GM12878 (cell line): ENCODE data around the gene AGER. TPM values are rescaled to one million over a fixed set of nuclear protein-coding genes. Genes with fewer than 3 reads are reported as not detected.

Experiments
- ATF7 ChIP-seq: fragments of 450-650 bp; IDR thresholded peaks from 2 replicates; pipeline ENCODE4 v1.6.1; 2016; ENCODE audit warnings: low read depth, mild to moderate bottlenecking
- BHLHE40 ChIP-seq, 2 experiments: fragments of 450-650 bp in 1 of 2; IDR thresholded peaks; 2 replicates each; pipeline ENCODE4 v1.6.1; 2011 to 2017; ENCODE audit warnings: low read depth in 2 of 2, borderline replicate concordance in 1 of 2, improper control_type of control experiment in 1 of 2, low read length in 1 of 2, mild to moderate bottlenecking in 1 of 2
- CHD1 ChIP-seq: IDR thresholded peaks from 2 replicates; pipeline ENCODE4 v1.6.1; 2012; ENCODE audit warnings: low read depth, low read length, improper control_type of control experiment
- CREM ChIP-seq: IDR thresholded peaks from 2 replicates; pipeline ENCODE4 v1.6.1; 2014; ENCODE audit warnings: antibody characterized with exemption, low read depth
- EP300 ChIP-seq, 2 experiments: fragments of 150-350 bp in 1 of 2; IDR thresholded peaks; 2 replicates each; pipeline ENCODE4 v1.6.1; 2011 to 2012; ENCODE audit warnings: low read depth in 2 of 2, low read length in 2 of 2, borderline replicate concordance in 1 of 2, improper control_type of control experiment in 1 of 2, inconsistent platforms in 1 of 2; ENCODE audit not compliant: control insufficient read depth in 1 of 2
- FOXM1 ChIP-seq: IDR thresholded peaks from 2 replicates; pipeline ENCODE4 v1.6.1; 2012; ENCODE audit warnings: low read depth, mild to moderate bottlenecking, inconsistent platforms, low read length, moderate library complexity
- GABPA ChIP-seq: IDR thresholded peaks from 2 replicates; pipeline ENCODE4 v1.6.1; 2014; ENCODE audit warnings: antibody characterized with exemption, low read depth, mild to moderate bottlenecking, inconsistent platforms
- MTA3 ChIP-seq: IDR thresholded peaks from 2 replicates; pipeline ENCODE4 v1.6.1; 2012; ENCODE audit warnings: low read length, inconsistent platforms, borderline replicate concordance
- NR2C1 ChIP-seq: fragments of 450-650 bp; IDR thresholded peaks from 2 replicates; pipeline ENCODE4 v1.6.1; 2017; ENCODE audit warnings: antibody characterized with exemption, mild to moderate bottlenecking, moderate library complexity
- NR2C2 ChIP-seq: IDR thresholded peaks from 2 replicates; pipeline ENCODE4 v1.6.1; 2011; ENCODE audit warnings: borderline replicate concordance, low read depth; ENCODE audit not compliant: control insufficient read depth, insufficient read length
- PAX5 ChIP-seq: IDR thresholded peaks from 2 replicates; pipeline ENCODE4 v1.6.1; 2011; ENCODE audit warnings: low read depth, low read length, borderline replicate concordance
- POU2F2 ChIP-seq: IDR thresholded peaks from 3 replicates; pipeline ENCODE4 v1.6.1; 2011; ENCODE audit warnings: low read depth, mild to moderate bottlenecking, low read length, borderline replicate concordance
- RAD21 ChIP-seq: IDR thresholded peaks from 2 replicates; pipeline ENCODE4 v1.6.1; 2011; ENCODE audit warnings: mild to moderate bottlenecking, low read depth, low read length, moderate library complexity; ENCODE audit not compliant: insufficient read depth
- RAD51 ChIP-seq: fragments of 450-650 bp; IDR thresholded peaks from 2 replicates; pipeline ENCODE4 v1.6.1; 2016; ENCODE audit warnings: moderate library complexity, mild to moderate bottlenecking, inconsistent platforms
- RCOR1 ChIP-seq: conservative IDR thresholded peaks from 2 replicates; pipeline ENCODE4 v1.6.1; 2012; ENCODE audit warnings: low read depth, low read length, improper control_type of control experiment
- RFX5 ChIP-seq: IDR thresholded peaks from 2 replicates; pipeline ENCODE4 v1.6.1; 2011; ENCODE audit warnings: low read depth, low read length, improper control_type of control experiment
- SMC3 ChIP-seq: IDR thresholded peaks from 2 replicates; pipeline ENCODE4 v1.6.1; 2011; ENCODE audit warnings: low read length, improper control_type of control experiment, borderline replicate concordance
- TBL1XR1 ChIP-seq: IDR thresholded peaks from 2 replicates; pipeline ENCODE4 v1.6.1; 2012; ENCODE audit warnings: low read depth, low read length, improper control_type of control experiment
- TCF12 ChIP-seq: IDR thresholded peaks from 2 replicates; pipeline ENCODE4 v1.6.1; 2011; ENCODE audit warnings: low read depth, mild to moderate bottlenecking, low read length
- ZNF207 ChIP-seq: fragments of 450-650 bp; IDR thresholded peaks from 2 replicates; pipeline ENCODE4 v1.6.1; 2014; ENCODE audit warnings: antibody characterized with exemption, mild to moderate bottlenecking, borderline replicate concordance
- ZNF274 ChIP-seq: IDR thresholded peaks from one replicate; pipeline ENCODE4 v1.8.0; 2011; ENCODE audit not compliant: insufficient read length, insufficient read depth
- polyA plus RNA-seq, 11 experiments: library from polyadenylated mRNA; depleted of rRNA in 4 of 11; unstranded in 6 of 11; stranded (reverse) in 5 of 11; fragments of >200 nt; fragmentation: Nextera tagmentation in 4 of 11; fragmentation: Illumina TruSeq in 1 of 11; extraction: Ambion mirVana in 4 of 11; extraction: Trizol in 1 of 11; gene quantifications; 1 replicate in 1 of 11; 2 replicates in 10 of 11; pipeline versions ENCODE4 v1.2.1 to v1.2.3, GENCODE V29; 2011 to 2016; ENCODE audit warnings: inconsistent platforms in 2 of 11, missing spikeins in 2 of 11, low read depth in 1 of 11
- total RNA-seq, 4 experiments: library from RNA; depleted of rRNA in 3 of 4; stranded (reverse); fragments of >200 nt in 3 of 4; fragmentation: Illumina TruSeq in 1 of 4; extraction: Trizol in 1 of 4; gene quantifications; 2 replicates each; pipeline versions ENCODE4 v1.2.1 to v1.2.3, GENCODE V29; 2013 to 2021
- TF ChIP-seq, protein P1 (sequence below): IDR thresholded peaks from 2 replicates; pipeline ENCODE4 v1.6.1; 2012; ENCODE audit warnings: low read depth, low read length, improper control_type of control experiment
- TF ChIP-seq, protein P2 (sequence below): fragments of 450-650 bp; IDR thresholded peaks from 2 replicates; pipeline ENCODE4 v1.6.1; 2017; ENCODE audit warnings: borderline replicate concordance
- TF ChIP-seq, protein P3 (sequence below): IDR thresholded peaks from 2 replicates; pipeline ENCODE4 v1.6.1; 2011; ENCODE audit warnings: low read depth, low read length, improper control_type of control experiment, borderline replicate concordance
- TF ChIP-seq, protein P4 (sequence below): fragments of 150-350 bp; IDR thresholded peaks from 2 replicates; pipeline ENCODE4 v1.6.1; 2014; ENCODE audit warnings: mild to moderate bottlenecking, low read depth, low read length
- TF ChIP-seq, protein P5 (sequence below): IDR thresholded peaks from 2 replicates; pipeline ENCODE4 v1.6.1; 2012; ENCODE audit warnings: low read depth, low read length, improper control_type of control experiment

Gene AGER
- total and polyA plus RNA-seq, 10 of the 15 experiments (the other 5 are each of a cell fraction or from before 2014, with no cell fraction given) = 1.1 to 18.2 (median 3.9) TPM

DNA sequence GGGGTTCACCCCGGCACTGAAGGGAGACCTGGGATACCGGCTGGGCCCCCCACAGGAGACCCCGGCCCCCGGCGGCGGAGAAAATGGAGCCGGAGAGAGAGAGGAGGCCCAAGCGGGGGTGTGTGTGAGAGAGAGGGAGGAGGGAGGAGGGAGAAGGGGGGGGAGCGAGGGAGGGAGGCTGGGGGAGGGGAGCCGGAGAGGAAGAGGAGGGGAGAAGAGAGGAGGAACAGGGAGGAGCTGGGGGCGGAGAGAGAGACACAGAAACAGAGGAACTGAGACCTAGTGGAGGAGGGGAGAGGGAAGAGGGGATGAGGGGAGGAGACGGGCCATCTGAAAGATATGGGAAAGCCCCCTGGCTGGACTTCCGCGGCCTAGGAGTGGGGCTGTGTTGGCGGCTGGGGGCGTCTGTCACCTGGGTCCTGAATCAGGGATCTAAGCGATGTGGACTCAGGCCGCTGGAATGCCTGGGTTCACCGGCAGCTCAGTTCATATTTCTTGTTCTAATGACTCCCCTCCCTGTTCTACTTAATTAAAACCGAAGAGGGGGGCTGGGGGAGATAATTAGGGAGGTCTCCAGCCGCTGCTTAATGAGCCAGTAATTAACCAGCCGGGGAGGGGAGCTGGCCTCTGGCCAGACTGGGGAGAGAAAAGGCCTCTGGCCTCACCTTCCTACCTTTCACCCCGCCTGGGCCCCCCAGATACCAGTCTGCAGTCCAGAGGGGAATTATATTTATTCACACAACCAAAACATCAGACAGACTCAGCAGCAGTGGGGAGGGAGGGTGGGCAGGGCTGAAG lies 6.2 kb upstream of the AGER start, which contains the start of gene PBX2 (continued):
- TF ChIP-seq EP300 (IDR thresholded peaks at IDR 0.05; ENCODE audit: borderline replicate concordance in 1 of 2, control insufficient read depth in 1 of 2, low read depth in 2 of 2, low read length in 2 of 2) (peak; percentile 22 to 27; a peak in 2 of 4 replicates), GABPA (no peak), NR2C2 (no peak), FOXM1 (no peak), POU2F2 (0 out of 3 replicates have a peak, but pooled peaks have one; percentile 21), SMC3 (no peak), NR2C1 (no peak), CHD1 (no peak), ZNF207 (no peak), ATF7 (peak; percentile 87), RCOR1 (no peak), CREM (peak; percentile 10; the same call in 1 of the 2 replicates), BHLHE40 (IDR thresholded peaks at IDR 0.05; ENCODE audit: borderline replicate concordance in 1 of 2, low read depth in 2 of 2, low read length in 1 of 2) (no peak), RFX5 (no peak), PAX5 (peak; percentile 73; the same call in 1 of the 2 replicates), MTA3 (no peak), ZNF274 (no peak), TCF12 (peak; percentile 56; the same call in 1 of the 2 replicates), RAD21 (no peak), RAD51 (no peak), TBL1XR1 (no peak; the same call in 1 of the 2 replicates)
- TF ChIP-seq, protein P1, sequence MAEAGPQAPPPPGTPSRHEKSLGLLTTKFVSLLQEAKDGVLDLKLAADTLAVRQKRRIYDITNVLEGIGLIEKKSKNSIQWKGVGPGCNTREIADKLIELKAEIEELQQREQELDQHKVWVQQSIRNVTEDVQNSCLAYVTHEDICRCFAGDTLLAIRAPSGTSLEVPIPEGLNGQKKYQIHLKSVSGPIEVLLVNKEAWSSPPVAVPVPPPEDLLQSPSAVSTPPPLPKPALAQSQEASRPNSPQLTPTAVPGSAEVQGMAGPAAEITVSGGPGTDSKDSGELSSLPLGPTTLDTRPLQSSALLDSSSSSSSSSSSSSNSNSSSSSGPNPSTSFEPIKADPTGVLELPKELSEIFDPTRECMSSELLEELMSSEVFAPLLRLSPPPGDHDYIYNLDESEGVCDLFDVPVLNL = no peak
- TF ChIP-seq, protein P2, sequence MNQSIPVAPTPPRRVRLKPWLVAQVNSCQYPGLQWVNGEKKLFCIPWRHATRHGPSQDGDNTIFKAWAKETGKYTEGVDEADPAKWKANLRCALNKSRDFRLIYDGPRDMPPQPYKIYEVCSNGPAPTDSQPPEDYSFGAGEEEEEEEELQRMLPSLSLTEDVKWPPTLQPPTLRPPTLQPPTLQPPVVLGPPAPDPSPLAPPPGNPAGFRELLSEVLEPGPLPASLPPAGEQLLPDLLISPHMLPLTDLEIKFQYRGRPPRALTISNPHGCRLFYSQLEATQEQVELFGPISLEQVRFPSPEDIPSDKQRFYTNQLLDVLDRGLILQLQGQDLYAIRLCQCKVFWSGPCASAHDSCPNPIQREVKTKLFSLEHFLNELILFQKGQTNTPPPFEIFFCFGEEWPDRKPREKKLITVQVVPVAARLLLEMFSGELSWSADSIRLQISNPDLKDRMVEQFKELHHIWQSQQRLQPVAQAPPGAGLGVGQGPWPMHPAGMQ = no peak
- TF ChIP-seq, protein P3, sequence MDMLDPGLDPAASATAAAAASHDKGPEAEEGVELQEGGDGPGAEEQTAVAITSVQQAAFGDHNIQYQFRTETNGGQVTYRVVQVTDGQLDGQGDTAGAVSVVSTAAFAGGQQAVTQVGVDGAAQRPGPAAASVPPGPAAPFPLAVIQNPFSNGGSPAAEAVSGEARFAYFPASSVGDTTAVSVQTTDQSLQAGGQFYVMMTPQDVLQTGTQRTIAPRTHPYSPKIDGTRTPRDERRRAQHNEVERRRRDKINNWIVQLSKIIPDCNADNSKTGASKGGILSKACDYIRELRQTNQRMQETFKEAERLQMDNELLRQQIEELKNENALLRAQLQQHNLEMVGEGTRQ = no peak
- TF ChIP-seq, protein P4, sequence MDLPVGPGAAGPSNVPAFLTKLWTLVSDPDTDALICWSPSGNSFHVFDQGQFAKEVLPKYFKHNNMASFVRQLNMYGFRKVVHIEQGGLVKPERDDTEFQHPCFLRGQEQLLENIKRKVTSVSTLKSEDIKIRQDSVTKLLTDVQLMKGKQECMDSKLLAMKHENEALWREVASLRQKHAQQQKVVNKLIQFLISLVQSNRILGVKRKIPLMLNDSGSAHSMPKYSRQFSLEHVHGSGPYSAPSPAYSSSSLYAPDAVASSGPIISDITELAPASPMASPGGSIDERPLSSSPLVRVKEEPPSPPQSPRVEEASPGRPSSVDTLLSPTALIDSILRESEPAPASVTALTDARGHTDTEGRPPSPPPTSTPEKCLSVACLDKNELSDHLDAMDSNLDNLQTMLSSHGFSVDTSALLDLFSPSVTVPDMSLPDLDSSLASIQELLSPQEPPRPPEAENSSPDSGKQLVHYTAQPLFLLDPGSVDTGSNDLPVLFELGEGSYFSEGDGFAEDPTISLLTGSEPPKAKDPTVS = no peak
- TF ChIP-seq, protein P5, sequence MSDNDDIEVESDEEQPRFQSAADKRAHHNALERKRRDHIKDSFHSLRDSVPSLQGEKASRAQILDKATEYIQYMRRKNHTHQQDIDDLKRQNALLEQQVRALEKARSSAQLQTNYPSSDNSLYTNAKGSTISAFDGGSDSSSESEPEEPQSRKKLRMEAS = 0 out of 2 replicates have a peak, but pooled peaks have one; percentile 12
